ENCODE results near the gene STAB2.

GRCh38 chr12:103589517-103589916, 2.4 kb downstream of the STAB2 start:
- TF ChIP-seq, protein P1, sequence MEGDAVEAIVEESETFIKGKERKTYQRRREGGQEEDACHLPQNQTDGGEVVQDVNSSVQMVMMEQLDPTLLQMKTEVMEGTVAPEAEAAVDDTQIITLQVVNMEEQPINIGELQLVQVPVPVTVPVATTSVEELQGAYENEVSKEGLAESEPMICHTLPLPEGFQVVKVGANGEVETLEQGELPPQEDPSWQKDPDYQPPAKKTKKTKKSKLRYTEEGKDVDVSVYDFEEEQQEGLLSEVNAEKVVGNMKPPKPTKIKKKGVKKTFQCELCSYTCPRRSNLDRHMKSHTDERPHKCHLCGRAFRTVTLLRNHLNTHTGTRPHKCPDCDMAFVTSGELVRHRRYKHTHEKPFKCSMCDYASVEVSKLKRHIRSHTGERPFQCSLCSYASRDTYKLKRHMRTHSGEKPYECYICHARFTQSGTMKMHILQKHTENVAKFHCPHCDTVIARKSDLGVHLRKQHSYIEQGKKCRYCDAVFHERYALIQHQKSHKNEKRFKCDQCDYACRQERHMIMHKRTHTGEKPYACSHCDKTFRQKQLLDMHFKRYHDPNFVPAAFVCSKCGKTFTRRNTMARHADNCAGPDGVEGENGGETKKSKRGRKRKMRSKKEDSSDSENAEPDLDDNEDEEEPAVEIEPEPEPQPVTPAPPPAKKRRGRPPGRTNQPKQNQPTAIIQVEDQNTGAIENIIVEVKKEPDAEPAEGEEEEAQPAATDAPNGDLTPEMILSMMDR (IDR thresholded peaks at IDR 0.05): no peak
- TF ChIP-seq POLR2A (IDR thresholded peaks at IDR 0.05): no peak

All from right lobe of liver (tissue), 4 donors.